Measurements from ENCODE around the gene CREBL2.
"Not testable (repeated sequence)": the region's sequence is repeated elsewhere in the genome, so short reads cannot be mapped to it uniquely, and the experiment has no call there.

The CREBL2 gene

DNA sequence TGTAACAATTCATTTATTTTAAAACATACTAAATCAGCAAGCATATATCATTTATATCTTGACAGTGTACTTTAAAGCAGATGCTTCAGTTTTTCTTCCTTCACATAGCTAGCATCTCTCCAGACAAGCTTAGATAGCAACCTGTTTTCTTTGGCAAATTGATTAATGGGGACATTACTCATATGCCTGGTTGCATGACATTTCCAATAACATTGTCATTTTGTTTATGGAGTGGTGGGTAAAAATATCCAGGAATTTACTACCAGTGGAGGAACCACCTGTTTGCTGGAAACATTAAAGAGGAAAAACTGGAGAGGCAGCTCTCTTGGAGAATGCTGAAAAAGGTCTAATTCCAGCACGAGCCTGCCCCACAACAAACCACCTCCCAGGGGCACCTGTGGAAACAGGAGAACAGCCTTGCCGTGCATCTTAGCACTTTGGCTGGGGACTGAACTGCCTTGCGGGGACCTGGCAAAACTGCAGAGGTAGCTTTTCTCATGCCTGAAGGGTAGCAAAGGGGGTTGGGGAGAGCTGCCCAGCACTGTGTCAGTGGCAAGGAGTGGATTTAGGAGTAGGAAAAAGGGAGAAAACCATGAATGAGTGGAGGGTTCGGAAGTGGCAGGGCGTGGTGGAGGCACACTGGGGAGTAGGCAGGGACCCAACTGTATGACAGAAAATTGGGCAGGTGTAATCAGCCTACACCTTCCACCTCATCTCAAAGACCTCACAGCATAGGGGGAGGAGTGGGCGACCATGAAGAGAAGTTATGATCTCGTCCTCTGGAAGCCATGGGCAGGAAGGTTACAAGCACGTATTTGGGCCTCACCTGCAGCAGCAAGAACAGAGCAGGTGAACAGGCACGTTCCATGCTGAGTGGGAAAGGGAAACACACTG is 11.7 kb upstream of the CREBL2 start:
- no peak for DNase-seq

GRCh38 chr12:12600659-12601058 is 11.0 kb upstream of the CREBL2 start:
- DNase-seq: no peak

DNA sequence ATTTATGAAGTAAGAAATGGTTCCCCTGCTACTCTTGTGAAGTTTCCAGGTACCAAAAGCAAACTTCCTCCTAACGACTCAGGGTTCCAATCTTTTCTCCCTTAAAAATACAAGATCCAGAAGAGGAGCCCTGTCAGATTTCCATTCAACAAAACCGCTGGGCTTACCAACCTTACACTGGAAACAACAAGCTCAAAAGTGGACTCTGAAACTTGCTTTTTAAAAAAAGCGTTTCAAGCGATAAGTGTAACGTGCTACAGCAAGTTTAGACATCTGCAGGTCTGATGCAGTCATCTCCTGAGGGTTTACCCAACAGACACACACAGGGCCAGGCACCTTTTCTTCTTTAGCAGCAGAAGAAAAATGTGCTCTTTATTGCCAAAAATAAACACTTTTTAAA is 6.9 kb upstream of the CREBL2 start:
- no peak for DNase-seq

DNA sequence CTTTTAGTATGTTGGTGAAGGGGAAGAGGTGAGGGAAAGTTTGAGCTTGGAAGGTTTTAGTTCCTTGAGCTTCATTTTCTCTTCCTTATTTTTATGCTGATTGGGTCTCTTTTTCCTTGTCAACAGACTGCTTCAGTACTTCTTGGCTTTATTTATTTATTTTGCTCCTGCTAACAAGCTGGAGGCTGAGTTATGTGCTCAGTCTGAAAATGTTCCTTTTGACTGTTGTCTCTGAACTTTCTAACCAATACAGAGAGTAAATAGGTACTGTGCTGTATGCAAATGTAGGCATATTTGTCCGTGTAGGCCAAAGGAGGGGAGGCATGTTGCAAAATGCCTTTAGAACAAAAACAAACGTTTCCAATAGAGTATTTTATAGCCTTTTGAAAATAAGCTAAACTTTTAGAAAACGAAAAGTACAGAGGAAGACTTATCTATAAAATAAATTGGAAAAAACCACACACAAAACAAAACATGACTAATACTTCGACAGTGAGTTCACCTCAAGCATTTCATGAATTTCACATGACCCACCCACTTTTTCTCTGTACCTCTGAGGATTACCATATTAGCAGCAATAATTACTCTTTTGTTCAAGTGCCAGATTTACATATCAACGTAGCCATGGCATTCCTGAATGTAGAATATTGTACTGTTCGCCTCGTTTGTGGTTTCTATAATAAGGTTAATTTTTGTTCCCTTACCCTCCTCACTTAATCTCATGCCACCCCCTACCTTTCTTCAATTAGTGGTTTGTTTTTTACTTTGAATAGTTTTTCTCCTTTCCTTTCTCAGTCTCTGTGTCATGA is 4.7 kb upstream of the CREBL2 start:
- no peak for DNase-seq

- no peak for DNase-seq
Measured at GRCh38 chr12:12608557-12608957, 3.1 kb upstream of the CREBL2 start.

- DNase-seq: no peak
Measured at GRCh38 chr12:12609692-12610091, 2.0 kb upstream of the CREBL2 start.

DNA sequence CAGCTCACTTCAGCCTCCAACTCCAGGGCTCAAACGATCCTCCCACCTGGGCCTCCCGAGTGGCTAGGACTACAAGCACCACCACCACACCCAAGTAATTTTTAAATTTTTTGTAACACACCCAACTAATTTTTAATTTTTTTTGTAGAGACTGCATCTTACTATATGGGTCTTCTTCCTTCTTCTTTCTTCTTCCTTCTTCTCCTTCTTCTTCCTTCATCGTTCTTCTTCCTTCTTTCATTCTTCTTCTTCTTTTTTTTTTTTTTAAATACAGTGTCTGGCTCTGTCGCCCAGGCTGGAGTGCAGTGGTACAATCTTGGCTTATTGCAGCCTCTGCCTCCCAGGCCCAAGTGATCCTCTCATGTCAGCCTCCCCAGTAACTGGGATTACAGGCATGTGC is 965 bp upstream of the CREBL2 start:
- no peak for DNase-seq

DNA sequence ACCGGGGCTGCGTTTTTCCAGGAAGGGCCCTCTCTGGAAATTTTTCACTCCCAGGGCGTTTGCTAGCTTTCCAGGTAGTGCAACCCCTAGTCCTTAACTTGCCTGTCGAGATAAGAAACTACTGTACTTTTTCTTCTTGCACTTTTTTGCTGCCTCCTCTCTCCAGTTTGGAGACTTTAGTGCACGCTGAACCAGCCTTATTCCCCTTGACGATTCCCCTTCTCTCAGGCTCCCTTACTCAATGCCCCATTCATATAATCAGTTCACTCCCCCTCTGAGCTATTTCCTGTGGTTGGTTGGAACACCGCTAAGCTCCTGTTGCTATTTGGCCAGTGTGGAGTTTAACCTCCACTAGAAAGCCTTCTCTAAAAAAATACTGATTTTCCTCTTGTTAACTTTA is 682 bp downstream of the CREBL2 start:
- DNase-seq: no peak

DNA sequence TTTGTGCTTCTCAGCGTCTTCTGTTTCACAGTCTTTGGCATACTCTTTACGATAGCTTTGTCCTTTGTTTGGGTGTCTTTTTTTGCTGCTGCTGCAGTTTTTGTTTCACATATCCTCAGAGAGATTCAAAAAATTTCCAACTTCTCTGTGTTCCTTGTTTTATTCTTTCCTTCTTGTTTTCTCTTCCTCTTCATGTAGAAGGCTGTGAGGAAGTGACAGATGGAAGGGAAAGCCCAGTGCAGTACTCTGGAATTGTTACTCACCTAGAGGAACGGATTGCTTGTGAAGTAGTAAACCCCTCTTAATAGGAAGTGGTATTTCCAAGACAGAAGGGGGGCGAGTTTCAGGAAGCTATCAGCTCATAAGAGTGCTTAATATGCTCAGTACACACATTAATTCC is 1.7 kb downstream of the CREBL2 start:
- DNase-seq: no peak

DNA sequence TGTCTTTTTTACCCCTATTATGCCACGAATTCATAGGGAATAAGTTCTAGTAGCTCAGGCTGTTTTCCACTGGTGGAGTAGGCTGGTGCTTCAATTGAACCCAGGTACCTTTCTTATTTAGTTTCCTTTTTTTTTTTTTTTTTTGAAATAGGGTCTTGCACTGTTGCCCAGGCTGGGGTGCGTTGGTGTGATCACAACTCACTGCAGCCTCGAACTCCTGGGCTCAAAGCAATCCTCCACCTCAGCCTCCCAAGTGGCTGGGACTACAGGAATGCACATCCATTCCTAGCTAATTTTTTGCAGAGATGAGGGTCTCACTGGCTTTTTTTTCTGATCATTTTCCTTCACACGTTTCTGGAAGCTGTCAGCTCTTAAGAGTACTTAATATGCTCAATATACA is 2.7 kb downstream of the CREBL2 start:
- DNase-seq: no peak

- DNase-seq: no peak
Measured at GRCh38 chr12:12616512-12617310, 5.0 kb downstream of the CREBL2 start.

DNA sequence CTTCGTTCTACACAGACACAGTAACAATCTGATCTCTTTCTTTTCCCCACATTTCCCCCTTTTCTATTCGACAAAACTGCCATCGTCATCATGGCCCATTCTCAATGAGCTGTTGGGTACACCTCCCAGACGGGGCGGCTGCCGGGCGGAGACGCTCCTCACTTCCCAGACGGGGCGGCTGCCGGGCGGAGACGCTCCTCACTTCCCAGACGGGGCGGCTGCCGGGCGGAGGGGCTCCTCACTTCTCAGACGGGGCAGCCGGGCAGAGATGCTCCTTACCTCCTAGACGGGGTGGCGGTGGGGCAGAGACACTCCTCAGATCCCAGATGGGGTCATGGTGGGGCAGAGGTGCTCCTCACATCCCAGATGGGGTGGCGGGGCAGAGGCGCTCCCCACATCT is 6.4 kb downstream of the CREBL2 start:
- DNase-seq: not testable (repeated sequence)

- DNase-seq: no peak
Measured at GRCh38 chr12:12620730-12621315, 9.1 kb downstream of the CREBL2 start.

DNA sequence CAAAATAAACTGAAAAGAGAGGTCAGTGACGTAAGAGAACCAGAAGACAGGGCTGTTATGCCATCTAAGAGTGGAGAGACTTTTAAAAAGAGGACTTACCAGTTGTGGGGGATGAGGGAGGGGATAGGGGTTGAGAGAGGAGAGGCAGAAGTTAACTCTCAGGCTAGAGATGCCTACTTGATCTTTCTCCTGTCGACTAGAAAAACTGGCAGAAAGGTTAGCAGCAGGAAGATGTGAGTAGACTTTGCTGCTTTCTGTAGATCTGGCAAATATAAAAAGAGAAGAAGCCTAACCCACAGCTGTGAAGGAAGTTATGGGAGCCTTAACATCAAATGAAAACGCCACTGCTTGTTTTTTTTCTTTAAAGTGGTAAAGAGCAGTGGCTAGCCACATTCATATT is 10.7 kb downstream of the CREBL2 start:
- no peak for DNase-seq

DNA sequence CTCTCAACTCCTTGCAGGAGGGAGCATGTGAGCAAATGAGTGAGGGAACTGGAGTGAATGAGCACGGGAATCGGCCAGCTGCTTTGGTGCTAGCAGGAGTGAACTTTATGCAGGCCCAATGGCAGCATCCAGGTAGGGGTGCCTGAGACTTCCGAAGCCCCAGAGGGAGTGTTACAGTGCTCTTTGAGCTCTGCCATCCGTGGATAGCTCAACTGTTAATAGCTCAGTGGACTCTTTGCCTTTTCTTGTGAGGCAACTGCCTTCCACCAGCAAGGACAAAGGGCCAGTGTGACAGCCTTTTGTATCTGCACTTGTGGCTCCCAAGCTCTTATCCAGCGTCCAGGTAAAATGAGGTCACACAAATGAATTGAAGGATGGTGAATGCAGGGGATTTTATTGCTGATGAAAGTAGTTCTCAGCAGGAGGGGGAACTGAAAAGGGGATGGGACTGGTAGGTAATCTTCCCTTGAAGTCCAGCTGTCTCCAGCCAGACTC is 12.9 kb downstream of the CREBL2 start:
- no peak for DNase-seq

- DNase-seq: no peak
Measured at GRCh38 chr12:12626471-12626870, 14.8 kb downstream of the CREBL2 start.

DNA sequence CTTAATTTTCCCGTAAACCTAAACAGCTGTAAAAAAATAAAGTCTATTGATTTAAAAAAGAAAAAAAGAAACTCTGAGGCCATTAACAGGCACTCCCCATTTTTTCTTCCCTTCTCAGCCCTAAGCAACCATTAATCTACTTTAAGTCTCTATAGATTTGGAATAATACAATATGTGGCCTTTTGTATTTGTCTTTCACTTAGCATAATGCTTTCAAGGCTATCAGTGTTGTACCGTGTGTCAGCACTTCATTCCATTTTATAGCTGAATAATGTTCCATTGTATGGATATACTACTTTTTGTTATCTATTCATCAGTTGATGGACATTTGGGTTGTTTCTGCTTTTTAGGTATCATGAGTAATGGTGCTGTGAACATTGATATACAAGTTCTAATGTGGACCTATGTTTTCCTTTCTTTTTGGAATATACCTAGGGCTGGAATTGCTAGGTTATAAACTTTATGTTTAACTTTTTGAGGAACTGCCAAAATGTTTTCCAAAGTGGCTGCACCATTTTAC is 15.7 kb downstream of the CREBL2 start:
- no peak for DNase-seq

GRCh38 chr12:12628013-12628412 is 16.3 kb downstream of the CREBL2 start:
- DNase-seq: no peak

DNA sequence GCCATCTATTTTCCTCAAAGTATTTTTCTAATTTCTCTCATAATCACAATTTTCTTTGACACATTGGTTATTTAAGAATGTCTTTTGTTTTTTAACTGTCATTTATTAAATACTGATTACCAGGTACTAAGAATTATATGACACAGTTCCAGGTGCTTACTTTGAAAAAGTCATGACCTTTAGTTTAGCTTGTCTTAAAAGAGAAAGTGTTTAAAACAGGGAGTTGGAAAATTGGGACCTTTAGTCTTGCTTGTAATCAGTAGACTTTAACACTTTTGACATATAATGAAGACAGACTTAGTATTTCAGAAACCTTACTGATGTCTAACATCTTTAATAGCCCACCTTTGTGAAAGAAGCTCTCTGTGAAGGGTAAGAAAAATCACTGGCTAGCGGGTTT is 19.2 kb downstream of the CREBL2 start:
- DNase-seq: no peak

- DNase-seq: no peak
Measured at GRCh38 chr12:12635651-12636050, 24.0 kb downstream of the CREBL2 start.

- no peak for DNase-seq
Measured at GRCh38 chr12:12636641-12637040, 25.0 kb downstream of the CREBL2 start.

- not testable (repeated sequence) for DNase-seq
Measured at GRCh38 chr12:12639995-12640394, 28.3 kb downstream of the CREBL2 start.

DNA sequence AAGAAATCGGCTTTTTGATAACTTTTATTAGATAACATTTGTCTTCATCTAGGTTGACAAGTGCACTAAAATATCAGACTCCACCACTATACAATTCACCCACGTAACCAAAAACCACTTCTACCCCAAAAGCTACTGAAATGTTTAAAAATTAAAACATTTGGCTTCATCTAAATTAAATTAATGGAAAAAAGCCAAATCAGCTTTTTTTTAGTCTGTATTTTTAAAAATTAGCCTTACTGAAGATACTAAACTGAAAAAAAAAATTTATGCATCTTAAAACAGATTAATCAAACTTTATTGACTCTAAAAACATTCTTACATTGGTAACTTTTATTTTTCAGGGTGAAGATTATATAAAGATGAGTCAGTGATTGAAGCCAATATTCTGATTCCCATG is 30.0 kb downstream of the CREBL2 start:
- no peak for DNase-seq

Measured in NCI-H187 treated with DMSO at 0.1 percent for 48 hours (cell line).